Astrocyte of the spinal cord (primary cell): Measurements from ENCODE around the gene AP3B1.

Source experiments
- DNase-seq: peaks from one replicate; pipeline ENCODE4 v3.0.0; 2011; ENCODE audit warnings: low read depth, low spot score
- H3K4me3 ChIP-seq: 2 replicates; pipeline ENCODE4 v1.5.1; 2011; ENCODE audit warnings: low read depth, mild to moderate bottlenecking, low read length, moderate library complexity
- CTCF ChIP-seq: IDR thresholded peaks from 2 replicates; pipeline ENCODE4 v1.5.1; 2012; ENCODE audit warnings: low read depth, mild to moderate bottlenecking, low read length, inconsistent platforms
- in situ Hi-C: cut with HindIII; loops from 2 replicates; pipeline ENCODE4 v1.10.0; 2017; ENCODE audit warnings: low sequenced_read_pairs

The AP3B1 gene

GRCh38 chr5:78334811-78335210 is 40.3 kb upstream of the AP3B1 start:
- no peak for DNase-seq
- in situ Hi-C loops: no loop called here
- no peak for TF ChIP-seq CTCF
- H3K4me3 ChIP-seq: no peak overlapping the region

- DNase-seq: no peak
- in situ Hi-C loops: no loop called here
- TF ChIP-seq CTCF: no peak
- no peak overlapping the region for H3K4me3 ChIP-seq
Observed at GRCh38 chr5:78331523-78332080, 37.1 kb upstream of the AP3B1 start.

- no peak for TF ChIP-seq CTCF
Observed at GRCh38 chr5:78328585-78329173, 34.2 kb upstream of the AP3B1 start.

GRCh38 chr5:78327761-78328510 is 33.4 kb upstream of the AP3B1 start:
- H3K4me3 ChIP-seq: no peak overlapping the region
- TF ChIP-seq CTCF: no peak
- DNase-seq: no peak
- in situ Hi-C loops: no loop called here

More at GRCh38 chr5:78328585-78329173, 34.2 kb upstream of the AP3B1 start:
- DNase-seq: peak; percentile 13
- H3K4me3 ChIP-seq: no peak overlapping the region
- in situ Hi-C loops: no loop called here

GRCh38 chr5:78326930-78327329 is 32.4 kb upstream of the AP3B1 start:
- no peak for TF ChIP-seq CTCF
- in situ Hi-C loops: no loop called here
- H3K4me3 ChIP-seq: no peak overlapping the region
- DNase-seq: no peak

GRCh38 chr5:78323241-78323640 is 28.7 kb upstream of the AP3B1 start:
- in situ Hi-C loops: no loop called here
- H3K4me3 ChIP-seq: no peak overlapping the region
- no peak for TF ChIP-seq CTCF
- DNase-seq: no peak
